B cell (primary cell): ENCODE measurements around the gene TRMT13. TPM values are rescaled to one million over a fixed set of nuclear protein-coding genes. Genes with fewer than 3 reads are reported as not detected.

ENCODE experiments used
- ATAC-seq: fragments of 200-7000 bp; cut with Tn5 transposase; one replicate; pipeline ENCODE4 v1.10.0; 2021; ENCODE audit warnings: low read depth, mild to moderate bottlenecking, moderate number of reproducible peaks, moderate library complexity
- CTCF ChIA-PET: fragments of 350-600 bp; sonication (Branson Sonifier 250); formaldehyde crosslinking; loops from one replicate; lab custom pipeline; 2021; ENCODE audit warnings: antibody characterized with exemption, inconsistent platforms; lab: Charles Lee
- POLR2A ChIA-PET: fragments of 350-600 bp; sonication (Branson Sonifier 250); formaldehyde crosslinking; loops from one replicate; lab custom pipeline; 2021; ENCODE audit warnings: antibody characterized with exemption; lab: Charles Lee
- DNase-seq: peaks from one replicate; pipeline ENCODE4 v3.0.0; 2013
- H2AFZ ChIP-seq: 2 replicates; pipeline ENCODE4 v1.6.1; 2012; ENCODE audit warnings: mild to moderate bottlenecking, low read depth, low read length; ENCODE audit not compliant: insufficient read depth, poor library complexity, severe bottlenecking
- H3K27ac ChIP-seq, 2 donors: 1 replicate in 1 of 2; 2 replicates in 1 of 2; pipeline ENCODE4 v1.5.1; 2012 to 2013; ENCODE audit warnings: low read length in 2 of 2, mild to moderate bottlenecking in 2 of 2, moderate library complexity in 1 of 2
- H3K27me3 ChIP-seq, 4 experiments: fragments of 200-600 bp in 1 of 4; sonication (generic) in 1 of 4; replicated peaks in 1 of 4; 1 replicate in 2 of 4; 2 replicates in 2 of 4; pipeline versions ENCODE4 v1.6.1 to v1.7.0; 2013 to 2016; ENCODE audit warnings: low read length in 3 of 4, mild to moderate bottlenecking in 2 of 4, mixed read lengths in 1 of 4, moderate library complexity in 1 of 4; ENCODE audit not compliant: insufficient read depth in 4 of 4, control insufficient read depth in 3 of 4; ENCODE audit errors: control extremely low read depth in 1 of 4
- H3K36me3 ChIP-seq, 2 experiments: replicated peaks in 1 of 2; 1 replicate in 1 of 2; 2 replicates in 1 of 2; pipeline versions ENCODE4 v1.6.1 to v1.7.1; 2013; ENCODE audit warnings: low read length in 1 of 2; ENCODE audit not compliant: insufficient read depth in 2 of 2, control insufficient read depth in 1 of 2; ENCODE audit errors: control extremely low read depth in 1 of 2, extremely low read depth in 1 of 2
- H3K4me1 ChIP-seq, 2 donors: fragments of 200-600 bp in 1 of 2; sonication (generic) in 1 of 2; 1 replicate in 1 of 2; 2 replicates in 1 of 2; pipeline versions ENCODE4 v1.5.1 to v1.6.1; 2013 to 2017; ENCODE audit warnings: low read length in 2 of 2; ENCODE audit not compliant: control insufficient read depth in 2 of 2, insufficient read depth in 2 of 2
- H3K4me2 ChIP-seq: replicated peaks from 2 replicates; pipeline ENCODE3; 2012; ENCODE audit warnings: mild to moderate bottlenecking, low read depth, low read length; ENCODE audit not compliant: poor library complexity, severe bottlenecking
- H3K4me3 ChIP-seq, 5 experiments: fragments of 200-600 bp in 1 of 5; sonication (generic) in 1 of 5; 1 replicate in 3 of 5; 2 replicates in 2 of 5; pipeline versions ENCODE4 v1.5.1 to v1.7.0; 2011 to 2016; ENCODE audit warnings: low read length in 4 of 5, mild to moderate bottlenecking in 4 of 5, low read depth in 2 of 5, control low read depth in 1 of 5, moderate library complexity in 1 of 5; ENCODE audit not compliant: insufficient read depth in 1 of 5; ENCODE audit errors: control extremely low read depth in 1 of 5, extremely low read depth in 1 of 5
- H3K79me2 ChIP-seq: fragments of 200-600 bp; sonication (generic); one replicate; pipeline ENCODE4 v1.6.0; 2016; ENCODE audit warnings: low read length; ENCODE audit not compliant: control insufficient read depth, insufficient read depth
- H3K9ac ChIP-seq: fragments of 200-600 bp; sonication (generic); 2 replicates; pipeline ENCODE4 v1.6.1; 2017; ENCODE audit warnings: mild to moderate bottlenecking, low read length, moderate library complexity
- H3K9me3 ChIP-seq, 3 donors: one replicate each; pipeline versions ENCODE4 v1.6.1 to v1.7.1; 2013; ENCODE audit warnings: low read length in 2 of 3; ENCODE audit not compliant: control insufficient read depth in 2 of 3, insufficient read depth in 1 of 3; ENCODE audit errors: control extremely low read depth in 1 of 3
- H4K20me1 ChIP-seq: 2 replicates; pipeline ENCODE4 v1.6.0; 2012; ENCODE audit warnings: mild to moderate bottlenecking, low read length; ENCODE audit not compliant: insufficient read depth, control insufficient read depth, poor library complexity, severe bottlenecking
- H3K27ac Mint-ChIP-seq: one replicate; pipeline ENCODE4 v1.8.0; 2021; ENCODE audit warnings: mixed read lengths
- H3K27me3 Mint-ChIP-seq: one replicate; pipeline ENCODE4 v1.8.0; 2021; ENCODE audit warnings: mixed read lengths
- H3K4me1 Mint-ChIP-seq: one replicate; pipeline ENCODE4 v1.8.0; 2021; ENCODE audit warnings: mixed read lengths
- H3K4me3 Mint-ChIP-seq: one replicate; pipeline ENCODE4 v1.8.0; 2021; ENCODE audit warnings: mixed read lengths
- H3K9me3 Mint-ChIP-seq: one replicate; pipeline ENCODE4 v1.8.0; 2022; ENCODE audit warnings: mixed read lengths; ENCODE audit not compliant: insufficient read depth
- CTCF ChIP-seq: fragments of 200-600 bp; IDR thresholded peaks from one replicate; pipeline ENCODE4 v1.8.0; 2022; ENCODE audit warnings: antibody characterized with exemption, mild to moderate bottlenecking
- EZH2 ChIP-seq: IDR thresholded peaks from 2 replicates; pipeline ENCODE4 v1.6.1; 2012; ENCODE audit warnings: borderline replicate concordance, low read depth, mild to moderate bottlenecking, moderate library complexity, low read length; ENCODE audit not compliant: insufficient read depth, poor library complexity, severe bottlenecking
- WGBS: methylation state at CpG from one replicate; pipeline ENCODE4 v1.1.5; 2013; ENCODE audit warnings: missing lambda C conversion rate; ENCODE audit not compliant: insufficient coverage; 5-methylcytosine and 5-hydroxymethylcytosine counted together
- intact Hi-C: fragments of 100-400 bp; cut with micrococcal nuclease; formaldehyde crosslinking; loops from one replicate; pipeline ENCODE4 v1.10.0; 2022
- polyA plus RNA-seq: library from polyadenylated mRNA; depleted of rRNA; stranded (reverse); fragments of >200 nt; gene quantifications from 2 replicates; pipeline ENCODE4 v1.2.3, GENCODE V29; 2012
- total RNA-seq, 2 donors: library from RNA; stranded (reverse); fragments of 120-200 nt in 1 of 2; gene quantifications; 1 replicate in 1 of 2; 2 replicates in 1 of 2; pipeline versions ENCODE4 v1.2.3 to v1.2.4, GENCODE V29; 2013 to 2022

The TRMT13 gene
- total and polyA plus RNA-seq, 2 donors (not counting 1 experiment from before 2014, with no cell fraction given): 15.6 to 40.1 TPM

DNA sequence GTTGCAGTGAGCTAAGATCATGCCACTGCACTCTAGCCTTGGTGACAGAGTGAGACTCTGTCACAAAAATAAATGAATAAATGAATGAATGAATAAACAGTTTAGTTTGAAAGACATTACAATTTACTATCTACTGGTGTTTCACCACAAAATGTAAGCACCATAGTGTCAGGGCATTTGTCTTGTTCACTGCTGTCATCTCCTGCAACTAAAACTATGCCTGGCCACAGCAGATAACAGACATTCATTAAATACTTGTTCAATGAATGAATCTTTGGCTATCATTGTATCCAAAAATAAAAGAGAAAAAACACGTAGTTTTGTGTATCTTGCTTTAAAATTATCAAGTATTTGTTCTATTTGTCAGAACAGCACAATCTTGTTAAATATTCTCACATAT, 32.8 kb upstream of the TRMT13 start:
- H3K27me3 Mint-ChIP-seq: no peaks in the 10 kb centered on the region
- H3K4me1 Mint-ChIP-seq: no peaks in the 10 kb centered on the region
- Histone ChIP-seq H3K4me1 (no peaks in the 10 kb centered on the region), H2AFZ (no peak overlapping the region), H3K4me2 (no peak overlapping the region), H3K9me3 (no peaks in the 10 kb centered on the region), H3K27me3 (no peaks in the 10 kb centered on the region), H3K36me3 (peaks cover 6 to 37% of the 10 kb centered on the region in 2 experiments), H3K79me2 (no peaks in the 10 kb centered on the region), H4K20me1 (no peaks in the 10 kb centered on the region), H3K27ac (no peak overlapping the region), H3K4me3 (no peak overlapping the region), H3K9ac (no peak overlapping the region)
- ATAC-seq (no peak), DNase-seq (no peak)
- H3K9me3 Mint-ChIP-seq: no peaks in the 10 kb centered on the region
- intact Hi-C loops: no loop called here
- no peak overlapping the region for H3K27ac Mint-ChIP-seq
- TF ChIP-seq EZH2 (no peak), CTCF (no peak)
- no peak overlapping the region for H3K4me3 Mint-ChIP-seq
- no CpG with 5 or more reads among the region's 1 CpG for WGBS
- CTCF ChIA-PET: no interaction called here
- POLR2A ChIA-PET: no interaction called here

- no peaks in the 10 kb centered on the region for H3K27me3 Mint-ChIP-seq
- H3K27ac Mint-ChIP-seq: no peak overlapping the region
- no peak for DNase-seq
- ChIA-PET POLR2A (no interaction called here), CTCF (no interaction called here)
- Histone ChIP-seq H3K9me3 (no peaks in the 10 kb centered on the region), H3K4me1 (no peaks in the 10 kb centered on the region), H3K79me2 (no peaks in the 10 kb centered on the region), H2AFZ (no peak overlapping the region), H3K27me3 (no peaks in the 10 kb centered on the region), H4K20me1 (no peaks in the 10 kb centered on the region), H3K4me3 (no peak overlapping the region), H3K4me2 (no peak overlapping the region), H3K36me3 (peaks cover 6 to 39% of the 10 kb centered on the region in 2 experiments), H3K9ac (no peak overlapping the region), H3K27ac (no peak overlapping the region)
- TF ChIP-seq CTCF (no peak), EZH2 (no peak)
- no peaks in the 10 kb centered on the region for H3K4me1 Mint-ChIP-seq
- no peak overlapping the region for H3K4me3 Mint-ChIP-seq
- WGBS: no CpG with 5 or more reads among the region's 2 CpGs
- no peaks in the 10 kb centered on the region for H3K9me3 Mint-ChIP-seq
- intact Hi-C loops: no loop called here
- ATAC-seq: no peak
These were observed 31.4 kb upstream of the TRMT13 start for GRCh38 chr1:100101564-100101963.
